ENCODE data around the gene JADE3.

Gene JADE3

DNA sequence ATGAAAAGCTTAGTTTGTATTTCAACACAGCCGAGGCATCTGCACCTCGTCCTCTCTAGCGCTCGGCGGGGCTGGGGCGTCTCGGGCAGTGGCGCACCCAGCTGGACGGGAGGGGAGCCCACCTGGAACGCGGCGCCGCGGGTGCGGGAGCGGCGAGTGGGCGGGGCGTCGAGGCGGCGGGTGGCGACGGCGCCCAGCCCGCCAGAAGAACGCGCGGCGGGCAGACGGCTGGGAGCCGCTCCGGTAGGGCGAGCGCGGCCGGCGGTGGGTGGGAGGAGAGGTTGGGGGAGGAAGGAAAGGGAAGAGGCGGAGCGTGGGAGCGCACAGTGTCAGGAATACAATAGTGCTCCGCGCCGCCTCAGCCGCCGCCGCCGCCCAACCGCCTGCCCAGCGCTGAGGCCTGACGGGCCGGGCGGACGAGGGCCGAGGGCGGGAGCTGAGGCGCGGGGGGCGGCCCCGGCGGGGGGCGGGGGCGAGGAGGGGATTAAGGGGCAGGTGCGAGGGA, at the start of gene JADE3:
JADE3 (plus strand) TSS at position 324 of the 505 bp plus-strand sequence. CDS start 72,474 bp downstream, outside the sequence.
- TF ChIP-seq, protein P1, sequence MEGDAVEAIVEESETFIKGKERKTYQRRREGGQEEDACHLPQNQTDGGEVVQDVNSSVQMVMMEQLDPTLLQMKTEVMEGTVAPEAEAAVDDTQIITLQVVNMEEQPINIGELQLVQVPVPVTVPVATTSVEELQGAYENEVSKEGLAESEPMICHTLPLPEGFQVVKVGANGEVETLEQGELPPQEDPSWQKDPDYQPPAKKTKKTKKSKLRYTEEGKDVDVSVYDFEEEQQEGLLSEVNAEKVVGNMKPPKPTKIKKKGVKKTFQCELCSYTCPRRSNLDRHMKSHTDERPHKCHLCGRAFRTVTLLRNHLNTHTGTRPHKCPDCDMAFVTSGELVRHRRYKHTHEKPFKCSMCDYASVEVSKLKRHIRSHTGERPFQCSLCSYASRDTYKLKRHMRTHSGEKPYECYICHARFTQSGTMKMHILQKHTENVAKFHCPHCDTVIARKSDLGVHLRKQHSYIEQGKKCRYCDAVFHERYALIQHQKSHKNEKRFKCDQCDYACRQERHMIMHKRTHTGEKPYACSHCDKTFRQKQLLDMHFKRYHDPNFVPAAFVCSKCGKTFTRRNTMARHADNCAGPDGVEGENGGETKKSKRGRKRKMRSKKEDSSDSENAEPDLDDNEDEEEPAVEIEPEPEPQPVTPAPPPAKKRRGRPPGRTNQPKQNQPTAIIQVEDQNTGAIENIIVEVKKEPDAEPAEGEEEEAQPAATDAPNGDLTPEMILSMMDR (IDR thresholded peaks at IDR 0.05; ENCODE audit: insufficient read depth, low read depth, low read length, missing control alignments), result no peak
- peak; percentile 83 for DNase-seq (ENCODE audit: low read depth)

GRCh38 chrX:46863072-46863471, 49.1 kb upstream of the JADE3 start:
- TF ChIP-seq, protein P1 (IDR thresholded peaks at IDR 0.05; ENCODE audit: insufficient read depth, low read depth, low read length, missing control alignments), result no peak
- no peak overlapping the region for H3K4me3 ChIP-seq (ENCODE audit: low read length)
- DNase-seq (ENCODE audit: low read depth), result no peak

More for the DNA sequence above, at the start of gene JADE3:
- H3K4me3 ChIP-seq (ENCODE audit: low read length), result peak within 1 kb of the TSS; percentile 59

DNA sequence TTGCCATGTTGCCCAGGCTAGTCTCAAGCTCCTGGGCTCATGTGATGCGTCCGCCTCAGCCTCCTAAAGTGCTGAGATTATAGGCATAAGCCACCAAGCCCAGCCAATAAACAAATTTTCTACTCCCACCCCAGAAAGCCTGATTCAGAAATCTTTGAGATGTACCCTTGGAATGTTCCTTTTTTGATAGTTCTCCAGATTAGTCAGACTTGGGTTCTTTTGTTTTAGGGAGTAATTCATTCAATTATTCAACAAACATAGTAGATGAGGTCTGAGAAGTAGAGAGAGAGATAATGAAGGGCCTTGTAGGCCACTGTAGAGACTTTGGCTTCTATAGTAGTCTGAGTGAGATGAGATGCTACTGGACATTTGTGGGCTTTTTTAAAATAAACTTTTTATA, 47.6 kb upstream of the JADE3 start:
- H3K4me3 ChIP-seq (ENCODE audit: low read length), result no peak overlapping the region
- DNase-seq (ENCODE audit: low read depth), result no peak
- TF ChIP-seq, protein P1 (IDR thresholded peaks at IDR 0.05; ENCODE audit: insufficient read depth, low read depth, low read length, missing control alignments), result no peak

DNA sequence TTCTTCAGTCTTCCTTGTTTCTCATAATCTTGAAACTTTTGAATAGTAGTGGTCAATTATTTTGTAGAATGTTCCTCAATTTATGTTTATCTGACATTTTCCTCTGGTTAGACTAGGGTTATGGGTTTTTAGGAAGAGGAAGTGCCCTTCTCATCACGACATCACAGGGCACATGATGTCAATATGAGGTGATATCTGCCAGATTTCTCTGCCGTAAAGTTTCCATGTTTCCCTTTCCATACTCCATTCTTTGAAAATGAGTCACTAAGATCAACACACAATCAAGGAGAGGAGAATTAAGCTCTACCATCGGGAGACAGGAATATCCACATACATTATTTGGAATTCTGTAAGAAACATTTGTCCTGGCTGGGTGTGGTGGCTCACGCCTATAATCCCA, 46.9 kb upstream of the JADE3 start:
- TF ChIP-seq, protein P1 (IDR thresholded peaks at IDR 0.05; ENCODE audit: insufficient read depth, low read depth, low read length, missing control alignments), result no peak
- peak; percentile 32 for DNase-seq (ENCODE audit: low read depth)
- H3K4me3 ChIP-seq (ENCODE audit: low read length), result no peak overlapping the region

DNA sequence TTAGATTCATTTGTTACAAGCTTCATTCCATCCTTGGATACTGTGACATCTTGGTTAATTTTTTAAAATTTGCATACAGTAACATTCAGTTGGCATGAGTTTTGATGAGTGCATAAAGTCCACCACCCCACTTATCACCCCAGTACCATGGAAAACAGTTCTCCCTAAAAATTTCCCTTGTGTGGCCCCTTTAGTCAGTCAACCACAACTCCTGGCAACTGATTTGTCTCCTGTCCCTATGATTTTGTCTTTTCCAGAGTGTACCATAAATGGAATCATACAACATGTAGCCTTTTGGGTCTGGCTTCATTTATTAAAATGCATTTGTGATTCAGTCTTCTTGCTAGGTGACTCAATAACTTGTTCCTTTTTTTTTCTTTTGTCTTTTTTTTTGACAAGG, 45.5 kb upstream of the JADE3 start:
- TF ChIP-seq, protein P1 (IDR thresholded peaks at IDR 0.05; ENCODE audit: insufficient read depth, low read depth, low read length, missing control alignments), result no peak
- no peak overlapping the region for H3K4me3 ChIP-seq (ENCODE audit: low read length)
- DNase-seq (ENCODE audit: low read depth), result no peak

GRCh38 chrX:46873746-46874145, 38.5 kb upstream of the JADE3 start:
- TF ChIP-seq, protein P1 (IDR thresholded peaks at IDR 0.05; ENCODE audit: insufficient read depth, low read depth, low read length, missing control alignments), result no peak
- DNase-seq (ENCODE audit: low read depth), result peak; percentile 8
- no peak overlapping the region for H3K4me3 ChIP-seq (ENCODE audit: low read length)

GRCh38 chrX:46876901-46877300, 35.3 kb upstream of the JADE3 start:
- no peak for DNase-seq (ENCODE audit: low read depth)
- H3K4me3 ChIP-seq (ENCODE audit: low read length), result no peak overlapping the region
- TF ChIP-seq, protein P1 (IDR thresholded peaks at IDR 0.05; ENCODE audit: insufficient read depth, low read depth, low read length, missing control alignments), result no peak

All from epithelial cell of esophagus (primary cell).